ENCODE data around the gene ETV3.

Gene ETV3

GRCh38 chr1:157147906-157148700 is 9.9 kb upstream of the ETV3 start:
- no peak overlapping the region for H3K4me3 ChIP-seq (ENCODE audit: low read depth, low read length)
- no peak for TF ChIP-seq CTCF (IDR thresholded peaks at IDR 0.05; ENCODE audit: low read depth, low read length, missing control alignments)
- in situ Hi-C loops (cut with HindIII; ENCODE audit: low sequenced_read_pairs): no loop called here
- DNase-seq (ENCODE audit: low read depth): no peak

- no peak for TF ChIP-seq CTCF (IDR thresholded peaks at IDR 0.05; ENCODE audit: low read depth, low read length, missing control alignments)
- in situ Hi-C loops (cut with HindIII; ENCODE audit: low sequenced_read_pairs): no loop called here
- H3K4me3 ChIP-seq (ENCODE audit: low read depth, low read length): no peak overlapping the region
- DNase-seq (ENCODE audit: low read depth): no peak
These were observed 8.8 kb upstream of the ETV3 start for GRCh38 chr1:157147037-157147436.

- in situ Hi-C loops (cut with HindIII; ENCODE audit: low sequenced_read_pairs): no loop called here
- DNase-seq (ENCODE audit: low read depth): no peak
- H3K4me3 ChIP-seq (ENCODE audit: low read depth, low read length): no peak overlapping the region
- TF ChIP-seq CTCF (IDR thresholded peaks at IDR 0.05; ENCODE audit: low read depth, low read length, missing control alignments): no peak
These were observed 8.0 kb upstream of the ETV3 start for GRCh38 chr1:157146244-157146643.

- in situ Hi-C loops (cut with HindIII; ENCODE audit: low sequenced_read_pairs): no loop called here
- DNase-seq (ENCODE audit: low read depth): no peak
- no peak for TF ChIP-seq CTCF (IDR thresholded peaks at IDR 0.05; ENCODE audit: low read depth, low read length, missing control alignments)
- H3K4me3 ChIP-seq (ENCODE audit: low read depth, low read length): no peak overlapping the region
These were observed 6.9 kb upstream of the ETV3 start for GRCh38 chr1:157145076-157145475.

- DNase-seq (ENCODE audit: low read depth): no peak
- TF ChIP-seq CTCF (IDR thresholded peaks at IDR 0.05; ENCODE audit: low read depth, low read length, missing control alignments): no peak
- in situ Hi-C loops (cut with HindIII; ENCODE audit: low sequenced_read_pairs): no loop called here
- H3K4me3 ChIP-seq (ENCODE audit: low read depth, low read length): no peak overlapping the region
These were observed 6.3 kb upstream of the ETV3 start for GRCh38 chr1:157144509-157144908.

- no peak for DNase-seq (ENCODE audit: low read depth)
- no peak for TF ChIP-seq CTCF (IDR thresholded peaks at IDR 0.05; ENCODE audit: low read depth, low read length, missing control alignments)
- in situ Hi-C loops (cut with HindIII; ENCODE audit: low sequenced_read_pairs): no loop called here
- no peak overlapping the region for H3K4me3 ChIP-seq (ENCODE audit: low read depth, low read length)
These were observed 4.7 kb upstream of the ETV3 start for GRCh38 chr1:157142765-157143423.

Measured in astrocyte of the cerebellum (primary cell).